HepG2 (cell line): ENCODE measurements around the gene GALNTL6. TPM values are rescaled to one million over a fixed set of nuclear protein-coding genes. Genes with fewer than 3 reads are reported as not detected.

Experiments
- ATAC-seq: fragments of 200-7000 bp; cut with Tn5 transposase; 3 replicates; pipeline ENCODE4 v1.9.1; 2020; ENCODE audit warnings: mild to moderate bottlenecking, moderate library complexity
- BruUV-seq: library from RNA; stranded (reverse); fragments of 400-500 nt; replicated peaks from 2 replicates; lab custom pipeline; 2021; lab: Mats Ljungman, UMichigan
- CTCF ChIA-PET: fragments of 300-600 bp; formaldehyde crosslinking; extraction: SDS; loops from one replicate; lab custom pipeline; 2021; ENCODE audit warnings: low total read pairs, inconsistent platforms, low intra/inter-chr PET ratio; lab: Yijun Ruan, JAX
- POLR2A ChIA-PET: fragments of 350-600 bp; sonication (Branson Sonifier 250); formaldehyde crosslinking; loops from one replicate; lab custom pipeline; 2020; ENCODE audit warnings: antibody characterized with exemption, inconsistent platforms; lab: Yijun Ruan, JAX
- DNase-seq: peaks from one replicate; pipeline ENCODE4 v3.0.0-alpha.2; 2015; ENCODE audit warnings: low spot score
- FAIRE-seq: peaks from 3 replicates; lab custom pipeline; 2011; peaks lifted over from hg19 to GRCh38; lab: Jason Lieb, UNC
- H2AFZ ChIP-seq: one replicate; pipeline ENCODE4 v1.6.1; 2011; ENCODE audit warnings: low read length, inconsistent platforms
- H3K27ac ChIP-seq: fragments of 300-600 bp; 3 replicates; pipeline ENCODE4 v1.8.0; 2011; ENCODE audit warnings: mixed run types, mild to moderate bottlenecking, mixed read lengths, low read length, inconsistent platforms; ENCODE audit not compliant: insufficient read depth; ENCODE audit errors: extremely low read length
- H3K27me3 ChIP-seq, 2 experiments: fragments of 200-600 bp in 1 of 2; 2 replicates in 1 of 2; 3 replicates in 1 of 2; pipeline versions ENCODE4 v1.6.0 to v1.8.0; 2011; ENCODE audit warnings: low read length in 2 of 2, mild to moderate bottlenecking in 2 of 2, moderate library complexity in 2 of 2, inconsistent platforms in 1 of 2; ENCODE audit not compliant: insufficient read depth in 2 of 2, control insufficient read depth in 1 of 2
- H3K36me3 ChIP-seq, 2 experiments: fragments of 200-600 bp in 1 of 2; replicated peaks in 1 of 2; 2 replicates in 1 of 2; 3 replicates in 1 of 2; pipeline versions ENCODE4 v1.5.1 to v1.8.0; 2011; ENCODE audit warnings: low read length in 2 of 2, inconsistent platforms in 1 of 2; ENCODE audit not compliant: insufficient read depth in 2 of 2, control insufficient read depth in 1 of 2
- H3K4me1 ChIP-seq: 2 replicates; pipeline ENCODE4 v1.5.1; 2012; ENCODE audit warnings: low read length, inconsistent platforms; ENCODE audit not compliant: insufficient read depth
- H3K4me2 ChIP-seq: 2 replicates; pipeline ENCODE4 v1.6.0; 2011; ENCODE audit warnings: low read depth, low read length, inconsistent platforms
- H3K4me3 ChIP-seq, 3 experiments: fragments of 200-600 bp in 1 of 3; sonication (generic), shearing (Covaris generic) in 1 of 3; replicated peaks in 1 of 3; 2 replicates each; pipeline ENCODE4 v1.5.1; 2011 to 2016; ENCODE audit warnings: low read length in 3 of 3, inconsistent platforms in 2 of 3, low read depth in 2 of 3, mild to moderate bottlenecking in 2 of 3, control low read depth in 1 of 3, mixed read lengths in 1 of 3; ENCODE audit not compliant: insufficient read depth in 1 of 3
- H3K79me2 ChIP-seq: one replicate; pipeline ENCODE4 v1.6.1; 2011; ENCODE audit warnings: low read length, inconsistent platforms; ENCODE audit not compliant: insufficient read depth
- H3K9ac ChIP-seq: 2 replicates; pipeline ENCODE4 v1.6.0; 2011; ENCODE audit warnings: mild to moderate bottlenecking, low read depth, low read length, inconsistent platforms; ENCODE audit not compliant: insufficient read depth
- H3K9me3 ChIP-seq: 2 replicates; pipeline ENCODE4 v1.5.1; 2012; ENCODE audit warnings: mild to moderate bottlenecking, low read length
- H4K20me1 ChIP-seq: 2 replicates; pipeline ENCODE4 v1.6.0; 2011; ENCODE audit warnings: inconsistent platforms, mild to moderate bottlenecking, low read length, moderate library complexity; ENCODE audit not compliant: insufficient read depth
- ATF7 ChIP-seq, 2 experiments: fragments of 450-650 bp in 1 of 2; sonication (generic) in 1 of 2; formaldehyde crosslinking in 1 of 2; IDR thresholded peaks; 2 replicates each; pipeline versions ENCODE4 v1.4.0 to v1.6.1; 2016 to 2020; ENCODE audit warnings: antibody characterized with exemption in 1 of 2, mild to moderate bottlenecking in 1 of 2, missing genetic modification reagents in 1 of 2
- CREB1 ChIP-seq, 2 experiments: fragments of 450-650 bp in 1 of 2; IDR thresholded peaks; 2 replicates each; pipeline ENCODE4 v1.6.1; 2016 to 2017; ENCODE audit warnings: control low read depth in 1 of 2, mild to moderate bottlenecking in 1 of 2, missing compliant biosample characterization in 1 of 2, missing genetic modification characterization in 1 of 2
- NFE2L2 ChIP-seq: fragments of 150-350 bp; IDR thresholded peaks from 2 replicates; pipeline ENCODE4 v1.6.1; 2014; ENCODE audit warnings: low read length
- TMF1 ChIP-seq: sonication (generic); formaldehyde crosslinking; IDR thresholded peaks from 2 replicates; pipeline ENCODE4 v1.8.1; 2022; ENCODE audit warnings: low read depth, missing genetic modification reagents
- ZEB1 ChIP-seq: IDR thresholded peaks from 2 replicates; pipeline ENCODE4 v1.6.1; 2012; ENCODE audit warnings: mild to moderate bottlenecking, low read depth, inconsistent platforms; ENCODE audit not compliant: insufficient replicate concordance
- ZNF670 ChIP-seq: sonication (generic); formaldehyde crosslinking; IDR thresholded peaks from 2 replicates; pipeline ENCODE4 v1.8.0; 2022; ENCODE audit warnings: mild to moderate bottlenecking, missing genetic modification reagents, borderline replicate concordance
- WGBS: methylation state at CpG from one replicate; pipeline ENCODE4 v1.1.6; 2017; ENCODE audit warnings: low lambda C conversion rate; 5-methylcytosine and 5-hydroxymethylcytosine counted together
- in situ Hi-C: cut with HindIII; loops from 2 replicates; pipeline ENCODE4 v1.10.0; 2017; ENCODE audit warnings: low pct_unique_long_range_greater_than_20kb; ENCODE audit not compliant: extremely low pct_ligation_motif_present
- intact Hi-C: fragments of 100-400 bp; cut with micrococcal nuclease; formaldehyde crosslinking; loops from one replicate; pipeline ENCODE4 v1.10.0; 2022; ENCODE audit not compliant: unreplicated experiment
- polyA plus RNA-seq, 8 experiments: library from polyadenylated mRNA; depleted of rRNA in 3 of 8; stranded (reverse) in 7 of 8; unstranded in 1 of 8; fragments of >200 nt; fragmentation: Illumina TruSeq in 4 of 8; extraction: Trizol in 4 of 8; gene quantifications; 2 replicates each; pipeline versions ENCODE4 v1.2.1 to v1.2.3, GENCODE V29; 2011 to 2016; ENCODE audit warnings: low read depth in 4 of 8, missing spikeins in 1 of 8, mixed read lengths in 1 of 8; ENCODE audit not compliant: insufficient read depth in 1 of 8
- total RNA-seq, 5 experiments: library from RNA; depleted of rRNA; stranded (reverse); fragments of >200 nt; fragmentation: Illumina TruSeq; extraction: Trizol; gene quantifications; 2 replicates each; pipeline ENCODE4 v1.2.3, GENCODE V29; 2016; ENCODE audit warnings: low read depth in 1 of 5
- TF ChIP-seq, protein P1 (sequence below): sonication (generic); formaldehyde crosslinking; IDR thresholded peaks from 2 replicates; pipeline ENCODE4 v1.8.0; 2022; ENCODE audit warnings: missing genetic modification reagents, mild to moderate bottlenecking, moderate library complexity, borderline replicate concordance
- TF ChIP-seq, protein P2 (sequence below): sonication (generic); formaldehyde crosslinking; IDR thresholded peaks from 2 replicates; pipeline ENCODE4 v1.8.1; 2023; ENCODE audit warnings: missing genetic modification reagents, mild to moderate bottlenecking, borderline replicate concordance

Gene GALNTL6
- total and polyA plus RNA-seq, 2 of the 13 experiments (the other 11 are each of a cell fraction or from before 2014, with no cell fraction given), result not detected

DNA sequence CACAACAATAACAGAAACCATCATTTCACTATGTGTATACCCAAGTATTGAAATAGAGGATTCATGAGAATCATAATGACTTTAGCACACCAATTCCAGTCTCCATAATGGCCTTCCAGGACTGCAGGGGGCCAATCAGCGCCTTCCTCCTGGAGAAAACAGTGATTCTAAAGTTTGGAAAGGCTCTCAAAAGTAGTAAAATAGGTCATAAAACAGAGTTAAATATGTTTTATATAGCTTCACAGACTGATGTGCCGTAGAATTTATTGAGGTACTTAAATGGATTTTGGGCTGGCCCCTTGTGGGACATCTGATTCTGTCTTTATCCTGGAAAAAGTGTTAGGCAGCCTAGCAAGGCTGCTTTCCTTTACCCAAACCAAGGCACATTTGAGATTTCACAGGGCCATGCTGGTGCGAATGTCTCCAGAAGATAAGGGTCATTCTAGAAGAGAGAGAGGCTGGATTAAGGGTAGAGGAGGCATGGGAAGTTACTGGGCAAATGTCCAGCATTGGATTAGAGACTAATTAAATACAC is 543.9 kb downstream of the GALNTL6 start:
- Histone ChIP-seq H4K20me1 (no peaks in the 10 kb centered on the region), H3K36me3 (no peaks in the 10 kb centered on the region), H3K9me3 (peaks cover 5% of the 10 kb centered on the region; the same call in 1 of the 2 replicates), H3K4me2 (no peak overlapping the region), H3K4me3 (no peak overlapping the region), H3K27me3 (no peaks in the 10 kb centered on the region), H2AFZ (no peak overlapping the region), H3K9ac (no peak overlapping the region), H3K79me2 (no peaks in the 10 kb centered on the region), H3K27ac (no peak overlapping the region), H3K4me1 (no peaks in the 10 kb centered on the region)
- in situ Hi-C loops (no loop called here), intact Hi-C loops (no loop called here)
- FAIRE-seq (no peak), DNase-seq (no peak), ATAC-seq (no peak)
- POLR2A ChIA-PET, result no interaction called here
- no TSS peak for BruUV-seq
- CTCF ChIA-PET, result no interaction called here
- TF ChIP-seq, protein P1, sequence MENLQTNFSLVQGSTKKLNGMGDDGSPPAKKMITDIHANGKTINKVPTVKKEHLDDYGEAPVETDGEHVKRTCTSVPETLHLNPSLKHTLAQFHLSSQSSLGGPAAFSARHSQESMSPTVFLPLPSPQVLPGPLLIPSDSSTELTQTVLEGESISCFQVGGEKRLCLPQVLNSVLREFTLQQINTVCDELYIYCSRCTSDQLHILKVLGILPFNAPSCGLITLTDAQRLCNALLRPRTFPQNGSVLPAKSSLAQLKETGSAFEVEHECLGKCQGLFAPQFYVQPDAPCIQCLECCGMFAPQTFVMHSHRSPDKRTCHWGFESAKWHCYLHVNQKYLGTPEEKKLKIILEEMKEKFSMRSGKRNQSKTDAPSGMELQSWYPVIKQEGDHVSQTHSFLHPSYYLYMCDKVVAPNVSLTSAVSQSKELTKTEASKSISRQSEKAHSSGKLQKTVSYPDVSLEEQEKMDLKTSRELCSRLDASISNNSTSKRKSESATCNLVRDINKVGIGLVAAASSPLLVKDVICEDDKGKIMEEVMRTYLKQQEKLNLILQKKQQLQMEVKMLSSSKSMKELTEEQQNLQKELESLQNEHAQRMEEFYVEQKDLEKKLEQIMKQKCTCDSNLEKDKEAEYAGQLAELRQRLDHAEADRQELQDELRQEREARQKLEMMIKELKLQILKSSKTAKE (CRISPR knock-in tag), result no peak
- TF ChIP-seq, protein P2, sequence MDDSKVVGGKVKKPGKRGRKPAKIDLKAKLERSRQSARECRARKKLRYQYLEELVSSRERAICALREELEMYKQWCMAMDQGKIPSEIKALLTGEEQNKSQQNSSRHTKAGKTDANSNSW, result no peak
- TF ChIP-seq TMF1 (CRISPR knock-in tag) (no peak), NFE2L2 (no peak), ZEB1 (no peak)
- 0% methylated on average over 3 of the region's 3 CpGs for WGBS

GRCh38 chr4:172362569-172362968 is 549.4 kb downstream of the GALNTL6 start:
- no peak overlapping the region for H3K27ac ChIP-seq
- in situ Hi-C loops, result no loop called here
- H2AFZ ChIP-seq, result no peak overlapping the region
- peaks cover 9% of the 10 kb centered on the region; the same call in 1 of the 2 replicates for H3K9me3 ChIP-seq
- no peaks in the 10 kb centered on the region for H3K36me3 ChIP-seq
- ChIA-PET POLR2A (no interaction called here), CTCF (no interaction called here)
- TF ChIP-seq CREB1 (IDR thresholded peaks at IDR 0.05) (peak; percentile 57; the same call in 1 of the 2 replicates), CREB1 (CRISPR knock-in tag; IDR thresholded peaks at IDR 0.05) (no peak), ATF7 (IDR thresholded peaks at IDR 0.05) (peak; percentile 94), ATF7 (CRISPR knock-in tag; IDR thresholded peaks at IDR 0.05) (no peak), ZNF670 (CRISPR knock-in tag) (no peak)
- no peak overlapping the region for H3K9ac ChIP-seq
- H3K4me1 ChIP-seq, result no peaks in the 10 kb centered on the region
- H3K4me2 ChIP-seq, result no peak overlapping the region
- DNase-seq (no peak), ATAC-seq (no peak), FAIRE-seq (no peak)
- H3K79me2 ChIP-seq, result no peaks in the 10 kb centered on the region
- no peaks in the 10 kb centered on the region for H4K20me1 ChIP-seq
- H3K4me3 ChIP-seq, result no peak overlapping the region
- 0% methylated on average over 1 of the region's 1 CpG for WGBS
- H3K27me3 ChIP-seq, result no peaks in the 10 kb centered on the region
- BruUV-seq, result no TSS peak
- intact Hi-C loops, result no loop called here
